Fibroblast of lung (primary cell): Measurements from ENCODE around the gene LRRC47. TPM values are rescaled to one million over a fixed set of nuclear protein-coding genes. Genes with fewer than 3 reads are reported as not detected.

Source experiments
- DNase-seq, 2 donors: peaks; one replicate each; pipeline versions ENCODE4 v3.0.0 to v3.0.0-alpha.2; 2010; ENCODE audit warnings: low read depth in 2 of 2
- H2AFZ ChIP-seq: 2 replicates; pipeline ENCODE4 v1.5.1; 2012; ENCODE audit warnings: low read length, control low read depth, inconsistent platforms
- H3K27ac ChIP-seq: 2 replicates; pipeline ENCODE4 v1.5.1; 2011; ENCODE audit warnings: low read length, control low read depth; ENCODE audit not compliant: insufficient read depth
- H3K27me3 ChIP-seq: 2 replicates; pipeline ENCODE4 v1.5.1; 2011; ENCODE audit warnings: mild to moderate bottlenecking, low read length; ENCODE audit not compliant: control insufficient read depth, insufficient read depth
- H3K36me3 ChIP-seq: 2 replicates; pipeline ENCODE4 v1.5.1; 2011; ENCODE audit warnings: low read length; ENCODE audit not compliant: control insufficient read depth, insufficient read depth
- H3K4me1 ChIP-seq: 2 replicates; pipeline ENCODE4 v1.5.1; 2011; ENCODE audit warnings: low read length; ENCODE audit not compliant: control insufficient read depth, insufficient read depth; ENCODE audit errors: extremely low read depth
- H3K4me2 ChIP-seq: 2 replicates; pipeline ENCODE4 v1.5.1; 2011; ENCODE audit warnings: low read length, control low read depth; ENCODE audit not compliant: insufficient read depth; ENCODE audit errors: extremely low read depth
- H3K4me3 ChIP-seq, 4 experiments: fragments of 200-600 bp in 1 of 4; sonication (generic) in 1 of 4; replicated peaks in 1 of 4; 2 replicates each; pipeline ENCODE4 v1.5.1; 2011 to 2016; ENCODE audit warnings: low read length in 4 of 4, low read depth in 3 of 4, mild to moderate bottlenecking in 3 of 4, control low read depth in 2 of 4, inconsistent platforms in 1 of 4, mixed read lengths in 1 of 4; ENCODE audit not compliant: insufficient read depth in 1 of 4; ENCODE audit errors: control extremely low read depth in 1 of 4
- H3K79me2 ChIP-seq: 2 replicates; pipeline ENCODE4 v1.5.1; 2012; ENCODE audit warnings: mild to moderate bottlenecking, low read length, inconsistent platforms; ENCODE audit not compliant: control insufficient read depth, insufficient read depth
- H3K9ac ChIP-seq: 2 replicates; pipeline ENCODE4 v1.5.1; 2011; ENCODE audit warnings: mild to moderate bottlenecking, low read length, control low read depth; ENCODE audit not compliant: insufficient read depth
- H3K9me3 ChIP-seq: 2 replicates; pipeline ENCODE4 v1.5.1; 2012; ENCODE audit warnings: low read depth, low read length; ENCODE audit not compliant: control insufficient read depth, insufficient read depth
- H4K20me1 ChIP-seq: 2 replicates; pipeline ENCODE4 v1.5.1; 2011; ENCODE audit warnings: low read length; ENCODE audit not compliant: control insufficient read depth, insufficient read depth; ENCODE audit errors: extremely low read depth
- CTCF ChIP-seq, 2 donors: IDR thresholded peaks in 1 of 2; conservative IDR thresholded peaks in 1 of 2; 1 replicate in 1 of 2; 2 replicates in 1 of 2; pipeline ENCODE4 v1.5.1; 2011 to 2012; ENCODE audit warnings: low read length in 2 of 2, control low read depth in 1 of 2, inconsistent platforms in 1 of 2, low read depth in 1 of 2, mild to moderate bottlenecking in 1 of 2
- EZH2 ChIP-seq: IDR thresholded peaks from 2 replicates; pipeline ENCODE4 v1.5.1; 2012; ENCODE audit warnings: low read length, control low read depth, mild to moderate bottlenecking; ENCODE audit errors: missing control alignments
- polyA plus RNA-seq, 2 donors: library from polyadenylated mRNA; depleted of rRNA in 1 of 2; stranded (reverse) in 1 of 2; unstranded in 1 of 2; fragments of >200 nt; gene quantifications; 2 replicates each; pipeline ENCODE4 v1.2.1, GENCODE V29; 2011 to 2012; ENCODE audit warnings: missing spikeins in 1 of 2
- total RNA-seq: library from RNA; depleted of rRNA; stranded (reverse); fragments of >200 nt; gene quantifications from 2 replicates; pipeline ENCODE4 v1.2.1, GENCODE V29; 2014

The LRRC47 gene
- total and polyA plus RNA-seq, 2 donors (not counting 1 experiment from before 2014, with no cell fraction given), result 25.1 to 28.8 TPM

GRCh38 chr1:3774946-3775489 is 21.3 kb downstream of the LRRC47 start:
- Histone ChIP-seq H4K20me1 (no peaks in the 10 kb centered on the region), H3K4me3 (no peak overlapping the region), H3K36me3 (peaks cover 3% of the 10 kb centered on the region), H3K4me1 (peaks cover 5% of the 10 kb centered on the region), H3K27ac (no peak overlapping the region), H3K9ac (peak overlapping the region; percentile 2), H3K4me2 (no peak overlapping the region), H3K27me3 (no peaks in the 10 kb centered on the region), H3K79me2 (no peaks in the 10 kb centered on the region), H3K9me3 (no peaks in the 10 kb centered on the region), H2AFZ (no peak overlapping the region)
- TF ChIP-seq CTCF (conservative IDR thresholded peaks at IDR 0.05 in 1 of 2, IDR thresholded peaks at IDR 0.05 in 1 of 2; ENCODE audit: low read depth in 1 of 2, low read length in 2 of 2) (no peak), EZH2 (no peak)
- peak in 1 of 2 donors; percentile 21 for DNase-seq

GRCh38 chr1:3774276-3774945 is 21.9 kb downstream of the LRRC47 start:
- Histone ChIP-seq H4K20me1 (no peaks in the 10 kb centered on the region), H3K4me3 (no peak overlapping the region), H2AFZ (no peak overlapping the region), H3K9me3 (no peaks in the 10 kb centered on the region), H3K27ac (no peak overlapping the region), H3K27me3 (no peaks in the 10 kb centered on the region), H3K4me1 (peaks cover 5% of the 10 kb centered on the region), H3K79me2 (no peaks in the 10 kb centered on the region), H3K9ac (no peak overlapping the region), H3K36me3 (no peaks in the 10 kb centered on the region), H3K4me2 (no peak overlapping the region)
- TF ChIP-seq CTCF (conservative IDR thresholded peaks at IDR 0.05 in 1 of 2, IDR thresholded peaks at IDR 0.05 in 1 of 2; ENCODE audit: low read depth in 1 of 2, low read length in 2 of 2), result no peak
- no peak for DNase-seq

- Histone ChIP-seq H3K4me3 (no peak overlapping the region), H3K9ac (no peak overlapping the region), H3K79me2 (no peaks in the 10 kb centered on the region), H3K4me2 (no peak overlapping the region), H2AFZ (no peak overlapping the region), H4K20me1 (no peaks in the 10 kb centered on the region), H3K4me1 (peaks cover 5% of the 10 kb centered on the region), H3K27ac (no peak overlapping the region), H3K36me3 (no peaks in the 10 kb centered on the region), H3K9me3 (no peaks in the 10 kb centered on the region), H3K27me3 (no peaks in the 10 kb centered on the region)
- TF ChIP-seq CTCF (conservative IDR thresholded peaks at IDR 0.05 in 1 of 2, IDR thresholded peaks at IDR 0.05 in 1 of 2; ENCODE audit: low read depth in 1 of 2, low read length in 2 of 2), result no peak
- no peak for TF ChIP-seq EZH2
- no peak for DNase-seq
These were observed 22.6 kb downstream of the LRRC47 start for GRCh38 chr1:3773572-3774275.
